Coronary artery (tissue), 2 donors: Measurements from ENCODE around the gene HKDC1.
A peak's percentile ranks its signal among the peaks of the same experiment; 100 is the strongest.

Experiments
- DNase-seq: peaks from one replicate; pipeline ENCODE4 v3.0.0-alpha.2; 2017; ENCODE audit warnings: low spot score
- H3K27ac ChIP-seq, 2 donors: fragments of 200-600 bp; sonication (generic); one replicate each; pipeline ENCODE4 v1.5.1; 2016 to 2019
- H3K4me3 ChIP-seq: fragments of 200-600 bp; sonication (generic); 2 replicates; pipeline ENCODE4 v1.5.1; 2016; ENCODE audit warnings: mild to moderate bottlenecking, moderate library complexity
- CTCF ChIP-seq: fragments of 200-600 bp; sonication (generic); IDR thresholded peaks from one replicate; pipeline ENCODE4 v1.5.1; 2019; ENCODE audit warnings: antibody characterized with exemption

HKDC1 gene

GRCh38 chr10:69217119-69217754 lies 2.9 kb upstream of the HKDC1 start:
- no peak for TF ChIP-seq CTCF
- Histone ChIP-seq H3K27ac (no peak overlapping the region), H3K4me3 (no peak overlapping the region)
- no peak for DNase-seq

DNA sequence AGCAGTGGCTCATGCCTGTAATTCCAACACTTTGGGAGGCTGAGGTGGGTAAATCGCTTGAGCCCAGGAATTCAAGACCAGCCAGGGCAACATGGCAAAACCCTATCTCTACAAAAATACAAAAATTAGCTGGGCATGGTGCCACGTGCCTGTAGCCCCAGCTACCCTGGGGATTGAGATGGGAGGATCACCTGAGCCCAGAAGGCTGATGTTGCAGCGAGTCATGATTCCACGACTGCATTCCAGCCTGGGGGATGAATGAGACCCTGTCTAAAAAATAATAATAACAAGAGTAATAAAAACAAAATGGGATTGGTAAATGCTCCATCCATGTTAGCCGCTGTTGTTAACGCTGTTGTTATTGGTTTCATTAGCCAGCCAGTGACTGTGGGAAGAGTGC lies 1.3 kb upstream of the HKDC1 start:
- no peak overlapping the region for H3K27ac ChIP-seq
- DNase-seq, result no peak
- H3K4me3 ChIP-seq, result no peak overlapping the region
- no peak for TF ChIP-seq CTCF

DNA sequence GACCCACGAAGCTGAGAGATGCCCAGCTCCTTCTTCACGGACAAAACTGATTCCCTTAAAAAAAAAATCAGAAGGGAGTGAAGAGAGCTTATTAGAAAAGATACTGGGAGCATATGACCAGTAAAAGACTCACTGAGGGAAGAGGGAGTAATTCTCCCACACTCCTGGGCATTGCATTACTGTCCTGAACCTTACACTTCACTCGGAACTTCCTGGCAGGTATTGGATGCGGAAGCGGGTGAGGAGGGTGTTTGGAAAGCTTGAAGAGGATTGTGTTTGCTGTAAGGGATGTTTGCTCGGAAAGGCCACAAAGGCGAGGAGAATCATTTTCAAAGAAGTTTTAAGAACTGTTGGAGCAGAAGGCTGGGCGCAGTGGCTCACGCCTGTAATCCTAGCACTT lies 375 bp downstream of the HKDC1 start:
- Histone ChIP-seq H3K4me3 (no peak overlapping the region), H3K27ac (no peak overlapping the region)
- TF ChIP-seq CTCF, result no peak
- DNase-seq, result no peak

GRCh38 chr10:69222157-69223027 lies 2.3 kb downstream of the HKDC1 start:
- no peak for DNase-seq
- H3K4me3 ChIP-seq, result no peak overlapping the region
- H3K27ac ChIP-seq, result no peak overlapping the region
- peak; percentile 41 for TF ChIP-seq CTCF

- H3K27ac ChIP-seq, result no peak overlapping the region
- DNase-seq, result no peak
- H3K4me3 ChIP-seq, result no peak overlapping the region
- TF ChIP-seq CTCF, result peak; percentile 1
Observed at GRCh38 chr10:69223028-69223342, 2.9 kb downstream of the HKDC1 start.

DNA sequence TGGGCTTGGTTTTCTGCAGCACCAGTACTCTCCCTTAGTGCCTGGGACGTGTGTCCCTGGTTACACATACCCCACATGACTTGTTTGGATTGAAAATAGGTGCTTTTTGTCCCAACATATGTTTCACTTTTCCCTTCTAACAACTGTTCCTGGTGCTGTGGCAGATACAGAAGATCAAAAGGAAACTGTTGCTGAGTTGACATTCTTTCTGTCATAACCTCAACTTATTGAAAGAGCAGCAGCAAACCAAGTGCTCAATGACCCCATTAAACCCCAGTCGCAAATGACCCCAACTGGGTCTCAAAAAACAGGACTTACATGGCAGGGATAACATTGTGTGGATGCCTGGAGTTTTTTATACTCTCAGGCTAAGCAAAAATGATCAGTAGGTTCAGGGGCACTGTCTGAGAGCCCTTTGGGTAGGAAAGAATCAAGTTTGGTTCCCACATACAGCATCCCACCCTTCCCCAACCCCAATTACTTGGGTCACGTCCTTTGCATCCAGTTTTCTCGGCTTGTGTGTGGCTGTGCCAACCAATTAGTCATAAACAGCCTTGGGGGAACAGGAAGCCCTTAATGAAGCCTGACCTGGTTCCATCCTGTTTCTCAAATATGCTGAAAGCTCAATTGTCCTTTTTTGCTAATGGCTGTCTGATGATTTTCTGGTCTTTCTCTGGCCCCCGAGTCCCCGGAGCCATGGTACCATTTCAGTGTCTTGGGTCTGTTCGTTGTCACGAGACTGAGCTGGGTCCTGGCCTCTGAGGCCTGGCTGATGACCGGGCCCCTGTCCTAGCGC lies 4.9 kb downstream of the HKDC1 start:
- no peak overlapping the region for H3K27ac ChIP-seq
- no peak for DNase-seq
- H3K4me3 ChIP-seq, result no peak overlapping the region
- TF ChIP-seq CTCF, result no peak
